Ishikawa (cell line): ENCODE results near the gene NR2F1-AS1.

Experiments used
- CEBPB ChIP-seq: IDR thresholded peaks from 2 replicates; pipeline ENCODE4 v1.6.1; 2012
- CREB1 ChIP-seq: IDR thresholded peaks from 2 replicates; pipeline ENCODE4 v1.6.1; 2012; ENCODE audit warnings: low read depth
- EGR1 ChIP-seq: IDR thresholded peaks from 2 replicates; pipeline ENCODE4 v1.6.1; 2012
- EP300 ChIP-seq: IDR thresholded peaks from 2 replicates; pipeline ENCODE4 v1.6.1; 2012; ENCODE audit warnings: borderline replicate concordance
- FOXM1 ChIP-seq: IDR thresholded peaks from 2 replicates; pipeline ENCODE4 v1.6.1; 2012; ENCODE audit warnings: low read depth, borderline replicate concordance
- MAX ChIP-seq: IDR thresholded peaks from 2 replicates; pipeline ENCODE4 v1.6.1; 2012
- NFIC ChIP-seq: IDR thresholded peaks from 2 replicates; pipeline ENCODE4 v1.6.1; 2012
- RAD21 ChIP-seq: IDR thresholded peaks from 2 replicates; pipeline ENCODE4 v1.6.1; 2012; ENCODE audit warnings: low read depth
- TAF1 ChIP-seq: IDR thresholded peaks from 2 replicates; pipeline ENCODE4 v1.6.1; 2012; ENCODE audit warnings: low read depth, mild to moderate bottlenecking
- TCF12 ChIP-seq: IDR thresholded peaks from 2 replicates; pipeline ENCODE4 v1.6.1; 2012; ENCODE audit warnings: low read depth
- TEAD4 ChIP-seq: IDR thresholded peaks from 2 replicates; pipeline ENCODE4 v1.6.1; 2012
- USF1 ChIP-seq: IDR thresholded peaks from 2 replicates; pipeline ENCODE4 v1.6.1; 2012
- YY1 ChIP-seq: IDR thresholded peaks from 2 replicates; pipeline ENCODE4 v1.6.1; 2012; ENCODE audit warnings: low read depth
- ZBTB7A ChIP-seq: IDR thresholded peaks from 2 replicates; pipeline ENCODE4 v1.6.1; 2012; ENCODE audit warnings: low read depth
- TF ChIP-seq, protein P1 (sequence below): IDR thresholded peaks from 2 replicates; pipeline ENCODE4 v1.6.1; 2012; ENCODE audit warnings: low read depth, mild to moderate bottlenecking

Gene NR2F1-AS1

GRCh38 chr5:93462916-93463315, 118.1 kb downstream of the NR2F1-AS1 start:
- TF ChIP-seq YY1, result no peak
- no peak for TF ChIP-seq TEAD4
- TF ChIP-seq EP300, result no peak
- no peak for TF ChIP-seq MAX
- TF ChIP-seq EGR1, result no peak
- TF ChIP-seq TCF12, result no peak

DNA sequence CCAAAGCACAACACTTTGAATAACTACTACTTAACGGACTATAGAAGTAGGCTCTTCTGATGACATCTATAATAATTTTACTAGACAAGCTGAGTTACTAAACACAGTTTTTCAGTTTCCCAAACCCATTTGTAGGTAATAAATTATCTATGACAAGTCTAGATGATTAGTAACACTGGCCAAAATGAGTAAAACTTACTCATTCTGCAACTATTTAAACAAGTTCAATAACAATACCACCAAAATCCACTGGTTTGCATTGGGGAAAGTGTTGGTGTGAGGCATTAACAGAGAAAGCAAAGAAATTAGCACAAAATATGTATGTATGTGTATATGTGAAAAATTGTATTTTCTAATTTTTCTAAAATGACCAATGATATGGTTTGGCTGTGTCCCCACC, 119.3 kb downstream of the NR2F1-AS1 start:
- TF ChIP-seq CEBPB (no peak), USF1 (no peak), EP300 (no peak), NFIC (no peak), TCF12 (no peak)

GRCh38 chr5:93460286-93460685, 120.7 kb downstream of the NR2F1-AS1 start:
- TF ChIP-seq NFIC (no peak), RAD21 (no peak), YY1 (no peak), TAF1 (no peak), CEBPB (no peak), EGR1 (no peak), ZBTB7A (no peak), TEAD4 (no peak), MAX (no peak), CREB1 (no peak), USF1 (no peak), EP300 (no peak), FOXM1 (no peak), TCF12 (no peak)
- TF ChIP-seq, protein P1, sequence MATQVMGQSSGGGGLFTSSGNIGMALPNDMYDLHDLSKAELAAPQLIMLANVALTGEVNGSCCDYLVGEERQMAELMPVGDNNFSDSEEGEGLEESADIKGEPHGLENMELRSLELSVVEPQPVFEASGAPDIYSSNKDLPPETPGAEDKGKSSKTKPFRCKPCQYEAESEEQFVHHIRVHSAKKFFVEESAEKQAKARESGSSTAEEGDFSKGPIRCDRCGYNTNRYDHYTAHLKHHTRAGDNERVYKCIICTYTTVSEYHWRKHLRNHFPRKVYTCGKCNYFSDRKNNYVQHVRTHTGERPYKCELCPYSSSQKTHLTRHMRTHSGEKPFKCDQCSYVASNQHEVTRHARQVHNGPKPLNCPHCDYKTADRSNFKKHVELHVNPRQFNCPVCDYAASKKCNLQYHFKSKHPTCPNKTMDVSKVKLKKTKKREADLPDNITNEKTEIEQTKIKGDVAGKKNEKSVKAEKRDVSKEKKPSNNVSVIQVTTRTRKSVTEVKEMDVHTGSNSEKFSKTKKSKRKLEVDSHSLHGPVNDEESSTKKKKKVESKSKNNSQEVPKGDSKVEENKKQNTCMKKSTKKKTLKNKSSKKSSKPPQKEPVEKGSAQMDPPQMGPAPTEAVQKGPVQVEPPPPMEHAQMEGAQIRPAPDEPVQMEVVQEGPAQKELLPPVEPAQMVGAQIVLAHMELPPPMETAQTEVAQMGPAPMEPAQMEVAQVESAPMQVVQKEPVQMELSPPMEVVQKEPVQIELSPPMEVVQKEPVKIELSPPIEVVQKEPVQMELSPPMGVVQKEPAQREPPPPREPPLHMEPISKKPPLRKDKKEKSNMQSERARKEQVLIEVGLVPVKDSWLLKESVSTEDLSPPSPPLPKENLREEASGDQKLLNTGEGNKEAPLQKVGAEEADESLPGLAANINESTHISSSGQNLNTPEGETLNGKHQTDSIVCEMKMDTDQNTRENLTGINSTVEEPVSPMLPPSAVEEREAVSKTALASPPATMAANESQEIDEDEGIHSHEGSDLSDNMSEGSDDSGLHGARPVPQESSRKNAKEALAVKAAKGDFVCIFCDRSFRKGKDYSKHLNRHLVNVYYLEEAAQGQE, result no peak

GRCh38 chr5:93454896-93455295, 126.1 kb downstream of the NR2F1-AS1 start:
- TF ChIP-seq YY1, result no peak

DNA sequence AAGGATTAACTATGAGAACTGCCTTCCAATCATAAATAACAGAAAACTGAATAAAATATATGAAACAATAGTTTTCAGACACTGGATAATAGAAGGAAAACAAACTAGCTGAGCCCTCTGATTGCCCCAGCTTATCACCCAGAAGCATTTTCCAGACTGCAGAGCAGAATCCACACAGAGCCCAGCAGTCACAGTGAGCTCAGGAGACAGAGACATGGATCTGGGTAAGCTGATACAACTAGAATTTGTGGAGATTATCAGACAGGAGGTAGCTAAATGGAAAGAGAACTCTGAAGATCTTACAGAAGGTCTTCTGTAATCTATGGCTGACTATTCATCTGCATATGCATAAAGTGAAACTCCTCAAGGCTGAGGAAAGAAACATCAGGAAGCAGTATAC, 128.8 kb downstream of the NR2F1-AS1 start:
- no peak for TF ChIP-seq YY1
- TF ChIP-seq ZBTB7A, result no peak
- no peak for TF ChIP-seq RAD21
- no peak for TF ChIP-seq USF1
- TF ChIP-seq NFIC, result no peak
- TF ChIP-seq, protein P1, result no peak
- no peak for TF ChIP-seq FOXM1
- TF ChIP-seq TAF1, result no peak
- no peak for TF ChIP-seq CREB1
- TF ChIP-seq CEBPB, result no peak
- TF ChIP-seq TCF12, result no peak
- TF ChIP-seq EP300, result no peak
- TF ChIP-seq EGR1, result no peak
- no peak for TF ChIP-seq MAX
- no peak for TF ChIP-seq TEAD4

DNA sequence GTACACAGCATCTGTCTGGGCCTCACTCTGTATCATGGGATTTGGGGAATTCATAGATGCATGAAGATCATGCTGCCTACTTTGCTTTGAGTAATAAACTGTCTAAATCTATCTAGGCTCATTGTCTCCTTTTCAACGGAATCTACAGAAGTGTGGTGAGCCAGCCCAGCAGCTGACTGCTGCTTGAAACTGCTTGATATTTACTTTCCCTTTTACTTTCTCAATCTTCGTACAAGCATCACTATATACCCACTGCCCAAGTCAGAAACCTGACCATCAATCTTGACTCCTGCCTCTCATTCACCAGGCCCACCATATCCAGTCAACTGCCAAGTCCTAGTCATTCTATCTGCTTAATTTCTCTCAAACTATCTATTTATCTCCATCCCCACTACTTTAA, 142.9 kb downstream of the NR2F1-AS1 start:
- TF ChIP-seq CREB1 (no peak), CEBPB (no peak), USF1 (no peak), TCF12 (no peak), MAX (no peak), RAD21 (no peak), FOXM1 (no peak), ZBTB7A (no peak)
- TF ChIP-seq, protein P1, result no peak
